Measurements from ENCODE around the gene DDX47.
"Not testable (repeated sequence)": the region's sequence is repeated elsewhere in the genome, so short reads cannot be mapped to it uniquely, and the experiment has no call there.

DDX47 gene

DNA sequence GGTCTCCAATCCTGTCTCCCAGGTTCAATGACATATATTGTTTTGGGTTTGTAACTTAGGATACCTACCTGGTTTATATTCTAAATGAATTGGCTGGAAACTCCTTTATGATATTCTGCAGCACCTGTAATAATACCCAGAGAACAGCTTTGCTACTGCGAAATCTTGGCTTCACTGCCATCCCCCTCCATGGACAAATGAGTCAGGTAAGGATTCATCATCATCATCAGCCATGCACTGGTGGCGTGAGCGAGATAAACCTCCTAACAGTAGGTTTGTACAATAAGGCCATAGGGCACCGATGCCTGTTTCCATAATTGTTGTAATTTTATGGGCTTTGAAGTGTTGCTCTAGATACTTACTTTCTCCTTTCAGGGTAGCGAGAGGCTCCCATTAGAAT lies 10.7 kb downstream of the DDX47 start:
- DNase-seq: no peak

DNA sequence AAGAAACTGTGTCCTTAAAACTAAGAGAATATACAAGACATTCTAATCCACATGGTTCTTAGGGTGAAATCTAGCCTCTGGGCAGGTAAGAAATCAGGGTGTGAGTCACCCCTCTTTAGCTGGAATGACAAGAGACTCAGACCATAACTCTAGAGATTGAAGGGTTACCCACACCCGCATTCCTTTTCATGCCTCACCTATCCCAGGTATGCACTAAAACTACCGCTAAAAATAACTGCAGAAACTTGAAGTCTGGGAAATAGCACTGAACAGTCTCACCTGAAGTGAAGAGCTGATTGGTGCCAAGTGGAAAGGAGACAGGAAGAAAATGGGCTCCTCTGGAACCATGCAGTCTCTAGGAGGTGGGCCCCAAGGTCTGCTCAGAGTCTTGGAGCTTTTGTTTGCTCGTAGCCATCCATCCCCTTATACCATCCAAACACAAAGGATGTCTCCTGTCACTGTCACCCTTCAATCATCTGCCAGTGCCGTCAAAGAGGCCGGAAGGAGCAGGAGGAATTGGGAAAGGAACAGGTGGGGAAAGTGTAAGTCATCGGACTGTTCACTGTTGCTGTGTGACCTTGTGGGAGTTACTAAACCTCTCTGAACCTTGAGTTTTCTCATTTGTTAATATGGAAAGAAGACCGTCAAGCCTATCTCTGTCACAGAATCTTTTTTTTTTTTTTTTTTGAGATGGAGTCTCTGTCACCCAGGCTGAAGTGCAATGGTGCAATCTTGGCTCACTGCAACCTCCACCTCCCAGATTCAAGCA lies 22.4 kb downstream of the DDX47 start:
- DNase-seq: no peak

DNA sequence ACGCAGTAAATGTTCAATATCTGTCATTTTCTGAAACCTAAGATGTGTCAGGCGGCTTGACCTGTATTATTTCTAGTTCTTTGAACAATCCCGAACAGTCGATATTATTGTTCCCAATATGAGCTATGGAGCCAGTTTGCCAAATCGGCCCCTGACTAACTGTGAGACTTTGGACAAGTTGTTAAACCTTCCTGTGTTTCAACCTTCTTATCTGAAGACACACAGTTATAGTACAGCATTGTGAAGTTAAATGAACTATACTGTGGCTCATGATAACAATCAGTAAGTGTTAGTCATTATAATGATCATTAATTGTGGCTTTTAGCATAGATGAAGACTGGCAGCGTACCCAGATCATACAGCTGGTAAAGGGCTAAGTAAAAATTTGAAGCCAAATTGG lies 23.4 kb downstream of the DDX47 start:
- no peak for DNase-seq

DNA sequence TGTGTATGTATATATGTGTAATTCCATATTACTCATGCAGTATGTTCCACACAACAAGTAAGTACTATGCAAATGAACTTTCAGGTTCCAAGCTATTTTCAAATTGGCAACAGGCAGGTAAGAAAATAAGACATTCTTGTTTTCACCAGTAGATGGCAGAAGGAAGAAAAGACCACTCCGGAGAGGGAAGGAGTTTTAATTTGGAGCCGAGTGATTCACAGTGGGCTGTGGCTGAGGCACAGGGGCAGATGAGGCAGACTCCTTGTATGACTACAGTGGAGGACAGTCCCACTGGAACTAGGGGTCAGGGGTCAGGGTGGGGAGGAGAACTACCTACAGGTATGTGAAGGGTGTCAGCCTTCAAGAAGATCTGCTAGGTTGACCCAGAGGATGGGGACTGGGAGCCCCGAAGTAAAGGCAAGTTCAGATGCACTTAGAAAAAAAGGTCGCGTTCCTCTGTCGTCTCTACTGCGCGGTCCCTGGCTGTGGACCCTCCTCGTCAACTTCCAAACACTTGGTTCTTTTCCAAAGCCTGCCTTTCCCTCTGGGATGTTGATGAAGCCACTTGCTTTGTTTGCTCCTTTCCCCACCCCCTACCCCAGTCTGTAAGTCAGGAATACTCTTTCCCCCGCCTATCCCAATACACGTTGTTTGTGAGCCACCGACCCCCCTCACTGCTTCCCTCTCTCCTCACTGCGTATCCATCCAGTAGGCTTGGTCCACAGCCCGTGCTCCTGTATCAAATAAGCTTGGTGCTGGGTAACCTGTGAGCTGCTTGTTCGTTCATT lies 24.1 kb downstream of the DDX47 start:
- no peak for DNase-seq

DNA sequence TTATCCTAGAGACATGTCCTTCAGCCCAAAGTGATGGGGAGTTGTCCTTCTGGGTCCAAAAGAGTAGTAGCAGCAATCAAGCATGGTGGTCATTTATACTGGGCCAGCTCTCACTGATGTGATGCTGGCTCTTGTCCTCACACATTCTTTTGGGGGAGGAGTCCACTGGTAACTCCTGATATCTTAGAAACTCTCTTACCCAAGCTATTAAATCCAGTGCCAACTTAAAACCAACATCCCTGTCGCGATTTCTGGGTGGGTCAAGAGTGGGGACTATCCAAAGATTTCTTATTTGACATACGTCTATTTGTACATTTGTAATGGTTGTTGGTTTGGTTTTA lies 24.6 kb downstream of the DDX47 start:
- DNase-seq: no peak

DNA sequence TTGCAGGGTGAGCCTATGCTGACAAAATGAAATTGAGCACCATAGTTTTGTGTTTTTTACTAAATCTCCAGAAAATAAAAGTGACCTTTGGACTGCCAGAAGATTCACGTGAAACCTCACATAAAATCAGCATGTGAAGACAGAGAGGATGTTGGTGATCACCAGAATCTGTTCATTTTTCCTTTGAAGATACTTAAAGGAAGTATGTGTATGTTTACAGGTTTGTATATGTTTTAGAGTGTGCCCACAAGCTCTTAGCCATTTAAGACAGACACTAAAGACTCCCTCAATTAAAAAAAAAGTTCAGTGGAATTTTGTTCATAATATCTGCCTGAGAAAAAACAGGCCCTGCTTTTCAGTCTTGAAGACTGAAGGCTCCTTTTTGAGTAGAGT lies 25.9 kb downstream of the DDX47 start:
- DNase-seq: no peak

DNA sequence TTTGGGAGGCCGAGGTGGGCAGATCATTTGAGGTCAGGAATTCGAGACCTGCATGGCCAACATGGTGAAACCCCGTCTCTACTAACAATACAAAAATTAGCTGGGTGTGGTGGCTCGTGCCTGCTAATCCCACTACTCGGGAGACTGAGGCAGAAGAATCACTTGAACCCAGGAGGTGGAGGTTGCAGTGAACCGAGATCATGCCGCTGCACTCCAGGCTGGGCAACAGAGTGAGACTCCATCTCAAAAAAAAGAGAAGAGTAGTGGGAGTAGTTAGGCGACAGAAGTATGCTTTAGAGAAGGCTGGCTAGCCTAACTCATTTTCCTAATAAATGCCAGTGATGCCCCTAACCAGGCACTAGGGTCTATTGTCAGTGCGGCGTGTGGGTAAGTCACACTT lies 26.3 kb downstream of the DDX47 start:
- DNase-seq: not testable (repeated sequence)

DNA sequence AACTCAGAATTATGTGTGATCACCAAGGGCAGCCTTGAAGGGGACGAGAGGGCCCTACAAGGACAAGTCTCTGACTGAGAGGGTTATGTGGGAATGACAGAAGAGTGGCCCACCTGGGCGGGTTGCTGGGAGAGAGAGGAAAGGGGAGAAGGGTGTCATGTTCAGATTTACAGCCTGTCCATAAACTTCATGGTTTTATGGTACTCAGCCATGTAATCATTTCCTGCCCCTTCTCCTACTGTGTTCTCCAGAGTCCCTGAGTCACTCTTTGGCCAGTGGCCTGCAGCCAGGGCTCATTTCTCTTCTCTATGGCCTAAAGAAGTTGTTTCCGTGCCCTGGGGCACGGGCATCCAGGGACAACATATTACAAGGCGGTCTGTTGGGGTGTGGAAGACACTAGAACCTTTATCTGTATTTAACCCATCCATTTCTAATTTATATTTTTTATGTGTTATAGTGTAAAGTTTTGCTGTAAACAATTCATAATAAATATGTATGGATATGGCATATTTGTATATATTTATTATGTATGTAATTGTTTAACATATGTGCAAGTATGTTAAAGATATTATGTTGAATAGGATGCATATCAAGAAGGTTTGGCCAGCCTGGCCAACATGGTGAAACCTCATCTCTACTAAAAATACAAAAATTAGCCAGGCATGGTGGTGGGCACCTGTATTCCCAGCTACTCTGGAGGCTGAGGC lies 26.9 kb downstream of the DDX47 start:
- no peak for DNase-seq

DNA sequence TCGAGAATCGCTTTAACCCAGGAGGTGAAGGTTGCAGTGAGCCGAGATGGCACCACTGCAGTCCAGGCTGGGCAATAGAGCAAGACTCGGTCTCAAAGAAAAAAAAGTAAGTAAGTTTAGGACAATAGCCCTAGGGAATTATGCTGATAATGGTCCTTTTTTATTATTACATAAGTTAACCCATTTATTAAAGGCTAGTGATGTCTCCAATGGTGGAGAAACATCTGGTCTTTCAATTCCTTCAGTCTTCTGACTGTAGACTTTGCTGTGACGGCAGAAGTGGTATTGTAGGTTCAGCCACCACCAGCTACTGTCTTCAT lies 27.4 kb downstream of the DDX47 start:
- no peak for DNase-seq

DNA sequence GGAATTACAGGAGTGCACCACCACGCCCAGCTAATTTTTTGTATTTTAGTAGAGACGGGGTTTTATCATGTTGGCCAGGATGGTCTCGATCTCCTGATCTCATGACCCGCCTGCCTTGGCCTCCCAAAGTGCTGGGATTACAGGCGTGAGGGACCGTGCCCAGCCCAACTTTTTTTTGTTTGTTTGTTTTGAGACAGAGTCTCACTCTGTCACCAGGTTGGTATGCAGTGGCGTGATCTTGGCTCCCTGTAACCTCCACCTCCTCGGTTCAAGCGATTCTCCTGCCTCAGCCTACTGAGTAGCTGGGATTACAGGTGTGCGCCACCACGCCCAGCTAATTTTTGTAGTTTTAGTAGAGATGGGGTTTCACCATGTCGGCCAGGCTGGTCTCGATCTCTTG lies 28.3 kb downstream of the DDX47 start:
- not testable (repeated sequence) for DNase-seq

DNA sequence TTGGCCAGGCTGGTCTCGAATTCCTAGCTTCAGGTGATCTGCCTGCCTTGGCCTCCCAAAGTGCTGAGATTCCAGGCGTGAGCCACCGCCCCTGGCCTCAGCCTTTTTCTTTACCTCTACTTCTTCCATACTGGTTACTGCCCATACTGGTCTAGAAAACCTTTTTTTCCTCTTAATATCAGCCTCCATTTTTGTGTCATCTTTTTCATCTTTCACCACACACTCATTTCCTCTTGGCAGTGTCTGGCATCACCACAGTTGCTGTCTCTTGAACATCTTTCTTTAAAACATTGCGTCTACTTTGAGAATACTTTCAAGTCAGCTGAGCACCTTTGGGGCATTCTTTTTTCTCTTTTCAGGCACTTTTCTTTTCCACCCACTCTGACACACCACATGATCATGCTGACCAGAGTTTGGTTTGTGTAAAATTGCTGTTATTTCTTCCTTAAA lies 32.7 kb downstream of the DDX47 start:
- DNase-seq: no peak

DNA sequence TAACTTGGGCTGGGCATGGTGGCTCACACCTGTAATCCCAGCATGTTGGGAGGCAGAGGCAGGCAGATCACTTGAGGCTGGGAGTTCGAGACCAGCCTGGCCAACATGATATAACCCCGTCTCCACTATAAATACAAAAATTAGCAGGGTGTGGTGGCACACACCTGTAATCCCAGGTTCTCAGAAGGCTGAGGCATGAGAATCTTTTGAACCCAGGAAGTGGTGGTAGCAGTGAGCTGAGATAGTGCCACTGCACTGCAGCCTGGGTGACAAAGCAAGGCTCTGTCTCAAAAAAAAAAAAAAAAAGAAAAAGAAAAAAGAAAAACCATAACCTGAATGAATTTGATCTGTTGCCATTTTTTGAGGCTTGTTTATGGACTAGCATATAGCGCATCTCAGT lies 33.6 kb downstream of the DDX47 start:
- not testable (repeated sequence) for DNase-seq

DNA sequence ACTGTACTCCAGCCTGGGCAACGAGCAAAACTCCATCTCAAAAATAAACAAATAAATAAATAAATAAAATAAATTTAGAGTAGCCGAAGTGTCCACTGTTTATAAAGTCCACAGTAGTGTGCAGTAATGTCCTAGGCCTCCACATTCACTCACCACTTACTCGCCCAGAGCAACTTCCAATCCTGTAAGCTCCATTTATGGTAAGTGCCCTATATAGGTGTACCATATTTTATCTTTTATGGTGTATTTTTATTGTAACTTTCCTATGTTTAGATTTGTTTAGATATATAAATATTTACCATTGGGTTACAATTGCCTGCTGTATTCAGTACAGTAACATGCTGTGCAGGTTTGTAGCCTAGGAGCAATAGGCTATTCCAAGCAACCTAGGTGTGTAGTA lies 40.3 kb downstream of the DDX47 start:
- DNase-seq: no peak

DNA sequence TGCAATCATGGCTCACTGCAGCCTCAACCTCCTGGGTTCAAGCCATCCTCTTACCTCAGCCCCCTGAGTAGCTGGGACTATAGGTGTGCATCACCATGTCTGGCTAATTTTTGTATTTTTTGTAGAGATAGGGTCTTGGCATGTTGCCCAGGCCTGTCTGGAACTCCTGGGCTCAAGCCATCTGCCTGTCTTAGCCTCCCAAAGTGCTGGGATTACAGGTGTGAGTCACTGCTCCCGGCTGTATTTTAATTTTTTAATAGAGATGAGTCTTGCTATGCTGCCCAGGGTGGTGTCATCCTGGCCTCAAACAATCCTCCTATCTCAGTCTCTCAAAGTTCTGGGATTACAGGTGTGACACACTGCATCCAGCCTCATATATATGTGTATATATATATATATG lies 46.5 kb downstream of the DDX47 start:
- no peak for DNase-seq

DNA sequence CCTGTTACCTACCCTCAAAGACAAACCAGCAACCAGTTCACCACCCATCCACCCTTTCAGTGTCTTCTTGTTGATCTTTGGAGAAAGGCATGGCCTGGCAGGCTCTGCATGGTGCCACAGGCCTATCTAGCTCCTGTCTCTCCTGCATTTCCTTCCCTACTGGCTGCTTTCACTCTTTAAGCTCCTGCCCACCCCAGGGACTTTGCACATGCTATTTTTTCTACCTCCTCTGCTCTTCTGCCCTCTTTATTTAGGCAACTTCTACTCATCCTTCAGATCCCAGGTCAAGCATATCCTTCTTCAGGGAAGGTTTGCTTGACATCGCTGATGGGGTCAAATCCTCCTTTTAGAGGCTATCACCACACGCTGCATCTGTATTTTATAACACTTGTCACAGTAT lies 51.1 kb downstream of the DDX47 start:
- DNase-seq: no peak

DNA sequence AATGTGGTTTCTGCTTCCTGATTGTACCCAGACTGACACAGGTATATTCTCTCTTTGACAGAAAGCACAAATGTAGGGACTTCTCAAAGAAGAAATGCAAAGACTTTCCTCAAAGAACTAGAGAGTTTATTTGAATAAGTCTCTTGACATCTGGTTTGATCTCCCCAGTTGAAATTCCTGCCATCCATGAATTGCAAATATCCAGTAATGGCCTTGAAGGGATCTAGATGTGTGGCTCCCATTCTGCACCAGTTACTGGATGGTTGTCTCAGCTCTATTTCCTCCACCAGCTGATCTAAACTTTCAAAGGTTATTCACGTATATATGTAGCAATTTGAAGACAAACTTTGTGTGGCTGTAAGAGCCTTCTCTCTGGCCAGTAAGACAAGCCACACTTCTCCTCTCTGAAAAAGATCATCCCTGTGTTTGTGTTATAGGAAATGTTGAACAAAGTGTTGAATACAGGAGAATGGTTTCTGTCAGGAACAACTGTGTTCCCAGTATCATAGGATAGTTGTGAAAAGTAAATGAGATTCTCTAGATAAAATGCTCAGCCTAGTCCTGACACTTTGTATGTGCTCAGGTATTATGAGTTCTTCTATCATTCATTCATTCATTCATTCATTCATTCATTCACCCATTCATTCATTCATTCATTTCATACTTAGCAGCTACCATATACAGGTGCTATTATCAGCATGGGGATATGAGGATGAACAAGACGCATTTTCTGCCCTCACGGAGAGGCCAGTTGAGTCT lies 55.5 kb downstream of the DDX47 start:
- no peak for DNase-seq

DNA sequence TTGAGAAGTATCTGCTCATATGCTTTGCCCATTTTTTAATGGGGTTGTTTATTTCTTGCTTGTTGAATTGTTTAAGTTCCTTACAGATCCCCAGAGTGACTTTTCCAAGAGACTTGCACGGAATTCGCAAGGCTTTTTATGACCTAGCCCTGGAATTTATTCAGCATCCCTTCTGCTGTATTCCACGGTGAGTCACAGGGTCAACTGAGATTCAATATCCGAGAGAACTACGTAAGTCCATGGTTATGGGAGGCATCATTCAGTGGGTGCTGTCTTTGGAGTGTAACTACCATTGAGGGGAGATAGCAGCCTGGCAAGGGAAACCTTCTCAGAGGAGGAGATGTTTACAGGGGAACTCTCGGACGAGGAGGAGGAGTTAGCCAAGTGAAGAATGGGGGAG lies 57.3 kb downstream of the DDX47 start:
- no peak for DNase-seq

DNA sequence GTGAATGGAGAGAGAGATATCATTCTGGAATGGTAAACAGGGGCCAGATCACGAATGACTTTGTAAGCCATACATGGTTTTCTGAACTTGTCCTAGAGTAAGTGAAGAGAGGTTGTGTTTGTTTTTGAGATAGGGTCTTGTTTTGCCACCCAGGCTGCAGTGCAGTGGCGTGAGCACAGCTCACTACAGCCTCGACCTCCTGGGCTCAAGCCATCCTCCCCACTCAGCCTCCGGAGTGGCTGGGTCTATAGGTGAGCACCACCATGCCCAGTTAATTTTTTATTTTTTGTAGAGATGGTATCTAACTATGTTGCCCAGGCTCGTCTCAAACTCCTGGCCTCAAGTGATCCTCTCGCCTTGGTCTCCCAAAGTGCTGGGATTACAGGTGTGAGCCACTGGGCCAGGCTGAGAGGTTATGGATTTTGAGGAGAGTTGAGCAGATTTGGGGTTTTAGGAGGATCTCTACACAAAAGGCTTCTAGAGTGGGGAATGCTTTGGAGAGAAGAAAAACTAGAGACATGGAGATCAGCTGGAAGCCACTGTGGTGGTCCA lies 58.5 kb downstream of the DDX47 start:
- no peak for DNase-seq

DNA sequence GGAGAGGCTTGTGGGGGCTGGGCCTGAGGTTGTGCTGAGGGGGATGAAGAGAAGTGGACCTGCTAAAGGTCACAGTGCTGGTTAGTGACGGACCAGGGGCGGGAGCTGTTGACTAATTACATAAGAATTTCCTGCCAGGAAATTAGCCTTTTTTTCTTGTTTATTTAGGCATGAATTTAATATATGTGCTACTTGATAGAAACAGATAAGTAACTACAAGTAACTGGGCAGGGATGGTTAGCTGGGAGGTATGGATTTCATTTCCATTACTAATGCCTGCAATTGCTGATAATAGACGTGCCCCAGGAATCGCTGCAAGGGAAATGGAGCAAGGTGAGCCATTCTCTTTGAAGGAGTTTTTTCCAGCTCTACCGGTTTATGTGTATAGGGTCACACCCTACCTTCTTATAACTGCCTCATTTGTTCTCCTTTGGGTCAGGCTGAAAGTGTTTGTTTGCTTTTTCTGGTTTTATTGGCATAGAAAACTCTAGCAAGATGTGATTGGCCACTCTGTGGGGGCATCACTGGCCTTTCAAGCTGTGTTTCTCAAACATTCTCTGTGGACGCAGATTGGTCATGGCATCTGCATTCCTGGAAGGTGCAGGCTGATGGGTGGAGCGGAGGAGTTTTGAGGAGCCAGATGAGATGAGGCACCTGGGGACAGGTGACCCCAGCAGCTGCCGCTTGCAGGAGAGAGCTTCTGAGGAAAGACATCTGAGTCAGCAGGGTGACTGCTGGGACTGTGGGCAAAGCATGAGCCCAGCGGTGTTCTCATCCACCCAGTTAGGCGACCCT lies 59.2 kb downstream of the DDX47 start:
- DNase-seq: no peak

DNA sequence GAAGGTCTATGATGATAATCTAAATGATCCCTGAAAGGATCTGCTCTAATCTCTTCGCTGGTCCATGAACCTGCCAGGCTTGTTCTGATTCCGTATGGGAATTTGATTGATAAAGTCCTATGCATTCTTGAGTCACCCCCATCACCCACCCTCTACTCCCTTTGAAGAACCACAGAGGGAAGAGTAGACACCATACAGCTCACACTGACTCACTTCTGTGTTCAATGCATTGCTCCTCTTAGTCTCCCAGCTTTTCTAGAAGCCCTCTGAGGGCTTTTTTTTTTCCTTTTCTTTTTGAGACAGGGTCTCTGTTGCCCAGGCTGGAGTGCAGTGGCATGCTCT lies 59.8 kb downstream of the DDX47 start:
- no peak for DNase-seq

DNA sequence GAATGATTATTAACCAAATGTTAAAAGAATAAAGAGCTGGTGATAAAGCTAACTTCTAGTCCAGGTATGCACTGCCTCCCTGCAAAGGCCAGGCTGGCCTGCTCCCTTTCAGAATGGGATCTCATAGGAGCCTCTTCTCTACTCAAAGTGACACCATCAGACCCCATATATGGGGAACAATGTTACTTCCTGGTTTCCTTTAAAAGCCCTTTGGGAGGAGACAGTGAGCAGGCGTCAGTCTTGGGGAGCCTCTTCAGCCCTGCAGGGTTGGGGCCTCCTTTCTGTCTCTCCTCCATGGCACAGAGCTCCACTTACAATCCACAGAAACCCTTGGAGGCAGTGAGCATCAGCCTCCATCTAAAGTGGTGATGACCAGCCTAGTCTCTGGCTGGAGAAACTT lies 60.9 kb downstream of the DDX47 start:
- DNase-seq: no peak

DNA sequence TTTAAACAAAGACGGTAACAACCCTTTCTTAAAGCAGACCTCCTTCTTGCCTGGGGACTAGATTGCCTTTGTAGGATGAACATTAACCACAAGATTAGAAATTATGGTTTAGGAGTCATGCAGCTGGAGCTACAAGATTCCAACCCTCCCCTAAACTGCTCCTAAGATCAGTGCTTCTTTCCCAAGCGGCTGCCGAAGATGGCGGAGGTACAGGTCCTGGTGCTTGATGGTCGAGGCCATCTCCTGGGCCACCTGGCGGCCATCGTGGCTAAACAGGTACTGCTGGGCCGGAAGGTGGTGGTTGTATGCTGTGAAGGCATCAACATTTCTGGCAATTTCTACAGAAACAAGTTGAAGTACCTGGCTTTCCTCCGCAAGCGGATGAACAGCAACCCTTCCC lies 62.2 kb downstream of the DDX47 start:
- not testable (repeated sequence) for DNase-seq
